HT-29 (cell line): ENCODE data around the gene IRS2. TPM values are rescaled to one million over a fixed set of nuclear protein-coding genes. Genes with fewer than 3 reads are reported as not detected.
A peak's percentile ranks its signal among the peaks of the same experiment; 100 is the strongest.

Experiments
- DNase-seq: peaks from one replicate; pipeline ENCODE4 v3.0.0-alpha.2; 2015; ENCODE audit warnings: low spot score
- total RNA-seq: library from RNA; depleted of rRNA; stranded (reverse); fragments of >200 nt; shearing (Covaris generic); gene quantifications from 2 replicates; pipeline ENCODE4 v1.2.3, GENCODE V29; 2014

The IRS2 gene
- total RNA-seq, 1 experiment from 2014 or later = 9.1 TPM

DNA sequence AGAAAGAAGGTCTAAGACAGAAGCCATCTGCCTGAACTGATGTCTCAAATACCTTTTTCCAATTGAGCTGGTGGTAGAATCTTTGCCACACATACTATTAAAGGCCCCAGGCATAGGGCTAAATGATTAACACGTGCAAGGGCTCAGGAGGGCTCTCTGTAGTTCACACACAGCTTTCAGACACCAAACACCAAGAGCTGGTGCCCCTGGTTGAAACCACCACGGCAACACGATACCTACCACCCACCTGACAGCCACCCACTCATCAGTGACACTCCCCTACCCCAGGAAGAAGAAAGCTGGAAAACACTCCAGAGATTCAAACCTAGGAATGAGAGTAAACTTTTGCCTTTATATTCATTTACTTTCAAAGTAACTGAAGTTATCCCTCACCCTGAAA, 26.8 kb downstream of the IRS2 start:
- DNase-seq = no peak

DNA sequence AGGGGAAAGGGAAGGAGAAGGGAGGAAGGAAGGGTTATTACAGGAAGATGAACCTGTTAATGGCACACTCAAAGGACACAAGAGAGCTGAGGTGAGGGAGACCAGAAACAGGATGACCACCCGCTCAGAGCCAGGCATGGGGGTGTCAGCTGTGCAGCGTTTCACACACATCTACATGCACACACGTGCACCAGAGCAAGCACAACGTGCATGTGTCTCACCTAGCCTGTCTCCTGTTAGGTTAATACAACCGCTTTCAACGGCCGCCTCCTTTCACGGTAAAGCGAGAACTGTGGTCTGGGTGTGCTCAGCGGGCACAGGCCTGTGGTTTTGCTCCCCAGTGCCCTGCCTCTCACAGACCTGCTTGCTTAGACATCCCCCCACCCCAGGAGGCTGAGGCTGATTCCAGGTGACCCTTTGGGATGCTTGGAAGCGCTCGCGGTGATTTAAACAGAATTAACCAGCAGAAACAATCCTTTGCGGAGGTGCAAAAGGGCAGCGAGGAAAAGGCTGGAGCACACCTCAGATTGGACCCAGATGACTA, 27.4 kb downstream of the IRS2 start:
- DNase-seq = no peak

DNA sequence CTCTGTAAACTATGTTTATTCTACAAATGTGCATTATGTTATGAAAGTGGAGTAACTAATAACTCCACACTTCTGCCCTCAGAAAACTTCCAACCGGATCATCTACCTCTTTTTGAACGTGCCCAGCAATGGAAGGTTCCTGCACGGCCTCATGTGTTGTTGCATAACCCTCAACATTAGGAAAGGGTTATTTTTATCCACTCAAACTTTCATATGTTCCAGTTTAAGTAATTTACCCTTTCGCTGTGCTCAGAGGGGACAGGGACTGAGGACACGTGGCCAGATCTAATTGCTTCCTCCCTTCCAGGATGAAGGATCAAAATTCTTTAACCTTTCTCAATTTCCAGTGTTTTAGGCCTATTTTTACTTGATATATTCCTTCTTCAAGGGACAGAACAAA, 29.6 kb downstream of the IRS2 start:
- no peak for DNase-seq

DNA sequence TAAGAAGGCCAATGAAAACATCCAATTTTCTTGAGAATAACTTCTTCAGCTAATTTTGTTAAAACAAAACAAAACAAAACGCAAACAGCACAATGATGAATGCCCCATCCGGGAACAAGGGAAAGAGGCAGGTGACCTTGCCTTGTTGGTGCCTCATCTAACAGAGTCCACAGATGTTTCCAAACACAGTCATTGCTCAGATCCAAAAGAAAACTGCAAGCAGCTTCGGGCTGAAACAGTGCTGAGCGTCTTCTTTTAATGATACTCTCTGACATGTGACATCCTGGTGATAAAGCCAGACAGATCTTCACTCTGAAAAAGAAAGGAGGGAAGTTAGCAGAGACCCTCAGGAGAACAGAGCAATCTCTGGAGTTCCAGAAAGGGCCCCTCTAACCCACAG, 30.4 kb downstream of the IRS2 start:
- no peak for DNase-seq

DNA sequence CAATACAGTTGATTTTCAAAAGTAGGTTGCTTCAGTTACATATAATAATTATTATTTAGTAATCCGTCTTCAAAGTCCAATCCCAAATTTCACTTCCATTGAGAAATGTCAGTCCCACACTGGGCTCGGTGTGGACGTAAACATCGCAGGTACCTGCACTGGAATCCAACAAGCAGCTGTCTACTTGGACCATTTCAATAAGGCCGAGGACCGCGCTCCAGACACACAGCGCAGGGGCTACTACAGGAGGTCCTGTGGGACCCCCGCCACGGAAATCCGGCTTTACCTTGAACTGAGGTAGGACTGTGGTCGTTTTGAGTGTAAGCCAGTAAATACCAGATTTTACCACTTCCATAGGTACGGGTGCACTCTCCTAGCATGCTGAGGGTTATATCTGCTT, 30.8 kb downstream of the IRS2 start:
- no peak for DNase-seq

DNA sequence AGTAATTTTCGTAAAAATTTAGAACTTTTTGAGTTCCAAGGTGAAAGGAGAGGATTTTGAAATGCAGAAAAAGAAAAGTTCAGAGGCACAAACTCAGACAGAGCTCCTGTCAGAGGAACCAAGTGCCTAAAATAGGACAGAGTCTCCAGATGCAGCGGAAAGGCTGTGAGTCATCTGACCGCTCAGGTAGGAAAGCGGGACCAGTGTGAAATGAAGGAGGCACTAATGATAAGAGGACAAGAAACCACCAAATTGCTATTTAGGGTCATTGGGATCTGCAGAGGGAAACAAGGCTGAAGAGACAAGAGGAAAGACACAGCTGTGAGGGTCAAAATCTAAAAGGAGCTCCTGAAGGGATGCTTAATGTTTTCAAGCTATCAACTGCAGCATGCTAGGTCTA, 34.9 kb downstream of the IRS2 start:
- DNase-seq = no peak

DNA sequence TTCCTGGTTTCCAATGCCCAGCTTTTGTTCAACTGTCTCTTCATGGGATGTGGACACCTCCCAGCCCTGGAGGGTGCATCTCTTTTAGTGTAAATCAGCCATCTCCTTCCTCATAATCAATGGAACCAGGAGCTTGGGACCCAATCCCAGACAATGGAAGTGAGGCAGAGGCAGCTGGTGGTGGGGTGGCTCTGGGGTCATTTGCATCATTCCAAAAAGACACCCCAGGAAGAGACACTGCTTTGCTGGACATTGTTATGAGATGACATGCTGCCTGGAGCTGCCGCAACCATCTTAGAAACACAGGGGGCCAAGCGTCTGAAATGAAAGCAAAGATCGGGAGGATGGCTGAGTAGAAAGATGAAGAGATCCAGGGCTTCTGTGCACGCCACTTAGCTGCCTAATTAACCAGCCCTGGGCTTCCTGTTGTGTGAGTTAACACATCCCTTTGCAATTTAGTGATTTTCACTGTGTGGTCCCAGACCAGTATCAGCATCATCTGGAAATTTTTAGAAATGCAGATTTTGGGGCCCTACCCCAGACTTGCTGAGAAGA, 36.1 kb downstream of the IRS2 start:
- no peak for DNase-seq

DNA sequence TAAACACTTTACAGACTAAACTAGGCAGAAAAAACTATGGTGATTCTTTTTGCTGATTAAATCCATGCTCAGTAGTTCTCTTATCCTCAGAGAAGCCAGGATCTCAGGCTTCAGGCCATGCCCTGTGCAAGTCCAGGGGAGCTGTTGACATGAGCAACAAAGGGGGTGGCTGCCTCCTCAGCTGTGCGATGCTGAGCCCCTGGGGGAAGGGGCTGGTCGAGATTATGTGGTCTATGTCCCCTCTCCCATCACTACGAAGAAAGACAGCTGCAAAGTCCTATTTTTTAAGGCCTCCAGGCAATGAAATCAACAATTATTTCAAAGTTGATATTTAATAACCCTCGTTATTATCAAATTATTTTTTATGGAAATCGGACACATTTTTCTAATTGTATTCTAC, 37.0 kb downstream of the IRS2 start:
- DNase-seq = no peak

DNA sequence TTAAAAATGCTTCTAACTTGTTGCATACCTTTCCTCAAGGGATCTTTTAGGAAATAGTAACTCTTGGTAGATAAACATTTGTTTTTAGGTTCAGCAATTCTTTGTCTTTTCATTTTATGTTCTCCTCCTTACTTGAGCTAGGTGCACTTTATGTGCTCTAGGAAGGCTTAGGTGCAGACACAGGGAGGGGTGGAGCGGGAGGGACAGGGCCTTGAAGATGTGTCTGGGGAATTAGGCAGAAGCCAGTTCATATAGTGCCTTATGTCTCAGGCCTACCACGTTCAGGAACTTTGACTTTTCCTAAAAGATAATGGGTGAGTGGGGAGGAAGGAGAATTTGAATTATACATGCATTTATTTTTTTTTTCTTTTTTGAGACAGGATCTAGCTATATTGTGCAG, 37.7 kb downstream of the IRS2 start:
- no peak for DNase-seq

DNA sequence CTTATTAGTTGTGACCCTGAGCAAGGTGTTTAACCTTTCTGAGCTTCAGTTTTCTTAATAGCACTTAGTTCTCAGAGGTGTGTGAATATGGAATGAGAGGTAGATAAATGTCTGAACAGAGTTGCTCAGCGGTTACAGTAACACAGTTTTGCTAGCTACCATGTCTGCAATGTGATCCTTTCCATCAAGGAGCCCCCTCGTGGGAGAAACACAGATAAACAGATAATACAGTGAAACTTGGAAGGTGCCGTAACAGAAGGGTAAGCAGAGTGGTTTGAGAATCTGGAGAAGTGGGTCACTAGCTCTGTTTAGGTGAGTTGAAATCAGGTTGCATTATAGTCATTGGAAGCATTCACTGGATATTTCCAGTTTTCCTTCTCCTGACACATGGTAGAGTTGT, 38.9 kb downstream of the IRS2 start:
- DNase-seq = peak; percentile 51

DNA sequence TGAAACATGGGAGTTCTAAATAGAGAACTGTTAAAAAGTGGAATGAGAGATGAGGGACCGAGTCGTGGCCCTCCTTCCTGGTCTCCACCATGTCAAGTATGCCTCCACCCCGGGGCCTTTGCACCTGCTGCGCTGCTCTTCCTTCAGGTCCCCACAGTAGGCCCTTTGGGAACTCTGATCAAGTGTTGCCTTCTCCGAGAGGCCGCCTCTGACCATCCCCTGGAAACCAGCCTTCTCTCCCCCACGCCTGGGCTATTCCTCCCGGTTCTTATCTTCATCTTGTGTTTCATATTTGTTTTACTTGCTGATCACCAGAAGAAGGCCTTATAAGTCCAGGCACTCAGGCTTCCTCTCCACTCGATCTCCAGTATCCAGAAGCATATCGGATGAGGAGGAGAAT, 40.0 kb downstream of the IRS2 start:
- no peak for DNase-seq

DNA sequence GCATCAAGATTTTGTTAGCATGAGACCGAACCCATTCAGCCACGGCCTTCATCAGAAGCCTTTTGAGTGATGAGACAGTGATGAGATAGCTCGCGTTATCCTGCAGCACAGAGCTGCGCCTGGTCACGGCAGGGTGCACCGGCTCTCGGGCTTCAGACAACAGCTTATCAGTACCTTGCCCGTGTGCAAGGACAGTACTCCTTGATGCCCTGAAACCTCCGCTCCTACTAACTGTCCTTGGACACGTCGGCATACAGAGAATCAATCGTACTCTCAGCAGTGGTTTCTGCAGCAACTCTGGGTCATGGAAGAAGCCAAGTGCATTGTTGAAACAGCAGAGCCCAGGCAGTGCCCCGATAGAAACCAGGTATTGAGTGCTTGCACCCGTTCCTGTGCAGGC, 40.7 kb downstream of the IRS2 start:
- DNase-seq = no peak

DNA sequence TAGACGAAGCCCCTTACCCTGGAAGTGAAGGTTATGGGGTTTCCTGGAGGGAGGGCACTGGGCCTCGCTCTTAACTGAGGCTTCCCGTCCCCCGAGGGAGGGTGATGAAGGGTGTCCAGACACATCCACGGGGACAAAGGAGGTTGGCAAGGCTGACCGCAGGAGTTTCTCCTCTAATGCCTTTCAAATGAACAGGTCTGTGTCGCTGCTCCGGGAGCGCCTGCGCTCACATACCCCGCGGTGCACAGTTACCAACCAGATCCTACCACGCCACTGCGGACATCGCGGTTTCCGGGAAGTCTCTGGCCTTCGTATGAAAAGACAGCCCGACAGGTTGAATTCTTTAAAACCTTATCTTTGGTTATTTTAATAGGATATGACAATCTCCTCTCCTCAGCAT, 41.3 kb downstream of the IRS2 start:
- DNase-seq = no peak

DNA sequence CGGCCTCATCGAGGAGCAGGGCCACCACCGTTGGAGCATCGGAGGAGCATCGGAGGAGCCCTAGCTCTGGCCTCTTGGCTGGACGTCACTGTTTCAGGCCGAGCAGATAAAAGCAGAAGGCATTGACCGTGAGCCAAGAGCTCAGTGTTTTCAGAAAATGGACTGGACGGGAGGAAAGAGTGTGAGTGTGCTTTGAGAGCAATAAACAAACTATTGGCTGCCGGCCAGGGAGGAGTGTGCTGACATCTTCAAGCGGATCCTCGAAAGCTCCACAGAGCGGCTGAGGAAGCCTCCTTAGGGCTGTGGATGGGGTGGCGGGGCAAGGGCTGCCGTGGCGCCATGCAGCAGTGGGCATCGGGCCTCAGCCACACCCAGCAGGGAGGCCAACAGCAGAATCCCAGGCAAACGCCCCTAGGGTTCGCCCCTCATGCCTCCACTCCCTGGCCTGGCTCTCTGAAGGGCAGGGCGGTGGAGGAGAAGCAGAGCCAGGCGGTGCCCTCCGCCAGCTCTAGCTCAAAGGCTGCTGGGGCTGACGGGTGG, 41.8 kb downstream of the IRS2 start:
- peak; percentile 63 for DNase-seq

DNA sequence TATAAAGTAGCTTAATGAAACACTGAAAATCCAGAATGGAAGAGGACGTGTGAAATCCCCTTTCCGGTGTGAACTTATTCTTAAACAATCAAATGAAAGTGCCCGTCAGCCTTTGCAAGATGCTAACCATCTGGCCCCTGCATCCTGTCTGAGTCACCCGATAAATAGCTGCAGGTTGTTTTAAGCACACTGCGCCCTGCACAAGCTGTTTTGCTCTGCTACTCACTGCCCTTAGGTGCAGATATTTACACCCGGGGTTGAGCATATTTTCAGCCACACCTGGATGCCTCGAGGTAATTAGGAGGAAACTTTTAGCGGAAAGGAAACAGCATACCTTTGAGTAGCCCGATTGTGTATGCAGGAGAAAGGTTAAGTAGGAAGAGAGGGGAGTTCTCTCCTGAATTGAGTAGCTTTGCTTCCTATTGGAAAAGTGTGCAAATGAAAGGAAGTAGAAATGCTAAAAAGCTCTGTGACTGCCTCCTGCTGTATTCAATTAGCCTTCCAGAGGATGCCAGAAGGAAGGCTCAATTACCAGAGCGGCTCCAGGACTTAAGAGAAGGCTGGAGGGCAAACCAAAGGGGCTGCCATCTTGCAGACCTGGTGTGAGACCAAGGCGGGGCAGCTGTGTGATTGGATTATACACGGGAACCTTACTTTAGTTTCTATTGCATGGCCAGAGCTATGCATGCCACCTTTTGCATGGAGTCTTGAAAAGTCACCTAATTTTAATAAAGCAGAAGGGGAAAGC, 42.5 kb downstream of the IRS2 start:
- peak; percentile 92 for DNase-seq

DNA sequence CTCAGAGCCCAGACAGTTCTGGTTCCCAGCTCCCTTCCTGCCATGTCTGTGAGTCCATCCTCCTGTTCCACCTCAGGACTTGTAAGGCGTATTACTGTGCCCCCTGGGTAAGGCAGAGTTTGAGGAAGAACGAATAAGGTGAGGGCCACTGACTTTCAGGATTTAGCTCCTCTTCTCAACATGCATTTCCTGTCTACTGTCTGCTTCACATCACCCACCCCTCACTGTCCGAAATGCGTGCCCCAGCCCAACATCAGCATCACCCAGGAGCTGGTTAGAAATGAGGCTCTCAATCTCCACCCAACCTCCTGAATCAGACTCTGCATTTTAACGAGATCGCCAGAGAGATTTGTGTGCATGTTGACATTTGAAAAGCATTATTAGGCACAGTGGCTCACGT, 44.4 kb downstream of the IRS2 start:
- no peak for DNase-seq

DNA sequence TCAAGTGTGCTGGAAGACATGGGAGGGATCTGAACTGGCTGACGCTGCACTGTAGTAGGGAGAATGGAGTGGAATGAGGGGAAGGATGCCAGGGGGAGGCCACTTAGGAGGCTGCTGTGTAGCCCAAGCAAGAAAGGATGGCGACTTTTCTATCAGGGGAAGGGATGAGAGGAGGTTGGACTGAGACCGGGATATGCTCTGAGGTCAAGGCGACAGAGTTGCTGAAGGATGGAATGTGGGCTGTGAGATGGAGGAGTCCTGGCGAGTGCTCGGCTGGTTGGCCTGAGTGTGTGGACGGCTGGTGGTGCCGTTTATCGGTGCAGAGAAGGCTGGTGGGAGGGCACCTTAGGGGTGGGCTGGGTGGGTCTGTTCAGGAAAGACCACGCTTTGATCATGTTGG, 45.7 kb downstream of the IRS2 start:
- DNase-seq = no peak

DNA sequence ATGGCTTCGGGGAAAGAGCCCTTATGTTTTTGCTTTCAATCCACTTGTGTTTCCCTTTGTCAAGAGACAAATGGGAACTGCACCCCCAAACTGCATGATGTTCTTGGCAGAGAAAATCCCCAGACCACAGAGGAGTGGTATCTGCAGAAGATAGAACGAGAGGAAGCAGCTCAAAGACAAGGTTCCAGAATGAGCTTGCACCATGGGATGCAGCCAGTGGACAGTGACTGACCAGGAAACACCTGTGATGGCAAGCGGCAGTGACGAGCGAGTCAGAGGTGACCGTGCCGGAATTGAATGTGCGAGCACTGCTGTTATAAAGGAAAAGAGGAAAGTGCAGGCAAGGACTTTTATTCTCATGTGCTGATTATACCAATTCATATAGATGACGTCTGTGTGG, 46.3 kb downstream of the IRS2 start:
- DNase-seq = no peak

DNA sequence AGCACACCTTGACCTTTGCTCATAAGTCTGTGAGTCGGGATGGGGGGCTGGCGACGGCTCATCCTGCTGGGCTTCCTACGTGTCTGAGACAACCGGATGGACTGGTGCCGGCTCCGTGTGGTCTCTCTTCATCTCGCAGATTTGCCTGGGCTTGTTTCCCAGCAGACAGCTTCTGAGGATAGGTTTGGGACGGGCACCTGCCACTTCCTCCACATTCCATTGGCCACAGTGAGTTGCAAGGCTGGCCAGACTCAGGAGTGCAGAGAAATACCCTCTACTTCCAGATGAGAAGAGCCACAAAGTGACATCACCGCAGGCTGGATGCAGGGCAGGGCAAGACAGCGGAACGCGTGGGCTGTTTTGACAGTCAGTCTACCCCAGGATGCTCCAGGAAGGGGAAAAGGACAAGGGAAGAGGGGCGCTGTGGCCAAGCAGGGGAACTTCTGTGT, 48.1 kb downstream of the IRS2 start:
- no peak for DNase-seq

DNA sequence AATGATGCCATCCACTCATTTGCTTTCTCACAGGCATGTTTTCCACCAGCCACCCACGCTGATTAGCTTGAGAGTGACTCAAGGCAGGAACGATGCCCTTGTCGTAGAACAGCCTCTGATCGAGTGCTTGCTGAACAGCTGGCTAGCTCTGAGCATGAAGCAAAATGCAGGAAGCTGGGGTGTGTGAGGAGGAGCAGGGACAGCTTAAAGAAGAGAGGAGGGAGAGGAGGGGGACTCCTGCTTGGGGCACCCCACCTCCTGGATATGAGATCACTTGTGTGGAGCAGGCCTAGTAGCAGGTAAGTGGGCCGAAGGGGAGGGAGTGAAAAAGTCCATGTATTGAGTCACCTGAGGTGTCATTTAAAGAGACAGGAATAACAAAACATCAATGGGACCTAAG, 48.8 kb downstream of the IRS2 start:
- peak; percentile 20 for DNase-seq

DNA sequence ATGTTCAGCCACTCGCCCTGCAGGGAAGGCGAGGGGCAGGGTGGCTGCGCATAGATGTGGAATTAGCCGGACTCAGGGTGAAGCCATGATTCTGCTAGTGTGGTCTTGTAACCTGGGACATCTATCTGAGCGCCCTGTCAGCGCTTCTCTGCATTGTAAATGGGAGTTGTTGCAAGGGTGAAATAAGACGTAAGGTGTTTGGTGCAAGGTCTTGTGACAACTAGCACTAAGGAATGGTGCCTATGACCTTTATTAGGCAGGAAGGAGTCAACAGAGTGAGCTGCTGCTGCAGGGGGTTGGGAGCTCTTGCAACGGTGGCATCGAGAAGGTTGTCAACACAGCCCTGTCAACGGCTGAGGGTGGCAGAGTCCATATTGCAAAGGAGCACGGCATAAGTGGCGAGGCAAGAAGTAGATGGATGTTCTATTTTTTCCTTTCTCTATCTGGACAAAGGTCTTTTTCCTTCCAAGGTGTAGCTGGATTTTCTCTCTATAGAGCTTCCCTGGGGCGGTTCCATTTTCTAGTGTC, 49.3 kb downstream of the IRS2 start:
- DNase-seq = no peak

DNA sequence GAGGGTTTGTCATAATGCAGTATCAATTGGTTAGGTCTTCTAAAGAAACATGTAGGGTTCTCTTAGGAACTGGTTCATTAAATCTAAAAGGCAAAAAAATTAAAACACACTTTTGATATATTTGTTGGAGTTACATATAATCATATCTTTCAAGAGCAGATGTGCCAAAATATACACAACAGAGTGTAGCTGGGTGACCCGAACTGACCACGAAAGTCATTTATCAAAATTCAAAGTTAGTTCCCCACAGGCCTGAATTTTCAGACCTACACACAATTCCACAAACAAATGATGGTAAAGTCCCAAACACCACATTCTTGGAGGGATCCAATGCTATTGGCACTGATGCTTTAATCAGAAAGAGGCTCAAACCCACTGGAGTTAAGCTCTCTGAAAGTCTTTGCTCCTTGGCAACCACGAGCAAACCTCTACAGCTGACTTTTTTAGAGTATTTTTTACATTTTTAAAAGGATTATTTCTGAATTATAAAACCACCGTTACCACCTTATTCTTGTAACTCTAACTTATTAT, 50.9 kb downstream of the IRS2 start:
- DNase-seq = no peak
